HEK293 (cell line): Measurements from ENCODE around the gene FCHSD1.
A peak's percentile ranks its signal among the peaks of the same experiment; 100 is the strongest.

ENCODE experiments used
- CTCF ChIA-PET: fragments of 350-600 bp; formaldehyde crosslinking; extraction: SDS; loops from one replicate; lab custom pipeline; 2021; ENCODE audit warnings: antibody characterized with exemption; lab: Yijun Ruan, JAX
- POLR2A ChIA-PET: fragments of 300-600 bp; formaldehyde crosslinking; extraction: SDS; loops from one replicate; lab custom pipeline; 2020; ENCODE audit warnings: antibody characterized with exemption, inconsistent platforms; lab: Yijun Ruan, JAX
- H3K27ac ChIP-seq: fragments of 200-500 bp; sonication (Bioruptor generic); 2 replicates; pipeline ENCODE4 v1.5.1; 2014; ENCODE audit warnings: low read depth, low read length, control low read depth, inconsistent platforms; ENCODE audit errors: extremely low read depth
- H3K36me3 ChIP-seq, 2 experiments: fragments of 200-500 bp in 1 of 2; sonication (Bioruptor generic) in 1 of 2; 1 replicate in 1 of 2; 2 replicates in 1 of 2; pipeline ENCODE4 v1.5.1; 2014 to 2017; ENCODE audit warnings: inconsistent platforms in 2 of 2, low read length in 2 of 2; ENCODE audit not compliant: control insufficient read depth in 2 of 2, insufficient read depth in 1 of 2
- H3K4me1 ChIP-seq: fragments of 200-500 bp; sonication (Bioruptor generic); 2 replicates; pipeline ENCODE4 v1.5.1; 2014; ENCODE audit warnings: mild to moderate bottlenecking, low read length, inconsistent platforms; ENCODE audit not compliant: control insufficient read depth, insufficient read depth
- H3K4me3 ChIP-seq: 2 replicates; pipeline ENCODE4 v1.5.1; 2011; ENCODE audit warnings: low read depth, mild to moderate bottlenecking, control low read depth, low read length, moderate library complexity
- H3K9me3 ChIP-seq: fragments of 200-500 bp; sonication (Bioruptor generic); 2 replicates; pipeline ENCODE4 v1.5.1; 2014; ENCODE audit warnings: low read depth, low read length, inconsistent platforms; ENCODE audit not compliant: control insufficient read depth, insufficient read depth
- EGR2 ChIP-seq: fragments of 450-650 bp; formaldehyde crosslinking; IDR thresholded peaks from 2 replicates; pipeline ENCODE4 v1.5.1; 2016; ENCODE audit warnings: low read depth, missing biosample characterization, missing genetic modification characterization
- HIC1 ChIP-seq: fragments of 450-650 bp; formaldehyde crosslinking; IDR thresholded peaks from 2 replicates; pipeline ENCODE4 v1.5.1; 2016; ENCODE audit warnings: missing biosample characterization, missing genetic modification characterization
- PRDM10 ChIP-seq: fragments of 450-650 bp; formaldehyde crosslinking; IDR thresholded peaks from 2 replicates; pipeline ENCODE4 v1.5.1; 2016; ENCODE audit warnings: missing biosample characterization, missing genetic modification characterization
- PRDM6 ChIP-seq: fragments of 450-650 bp; formaldehyde crosslinking; IDR thresholded peaks from 2 replicates; pipeline ENCODE4 v1.5.1; 2017; ENCODE audit warnings: missing biosample characterization, missing genetic modification characterization
- TCF7L2 ChIP-seq: IDR thresholded peaks from 2 replicates; pipeline ENCODE4 v1.6.1; 2011; ENCODE audit warnings: low read depth, mild to moderate bottlenecking, inconsistent platforms, low read length, moderate library complexity, borderline replicate concordance
- ZBTB11 ChIP-seq: fragments of 450-650 bp; formaldehyde crosslinking; conservative IDR thresholded peaks from 2 replicates; pipeline ENCODE4 v1.5.1; 2016; ENCODE audit warnings: low read depth, missing biosample characterization, missing genetic modification characterization
- ZFHX2 ChIP-seq: fragments of 450-650 bp; formaldehyde crosslinking; conservative IDR thresholded peaks from 2 replicates; pipeline ENCODE4 v1.5.1; 2016; ENCODE audit warnings: missing biosample characterization, missing genetic modification characterization
- ZIC2 ChIP-seq: fragments of 450-650 bp; formaldehyde crosslinking; IDR thresholded peaks from 2 replicates; pipeline ENCODE4 v1.5.1; 2016; ENCODE audit warnings: missing biosample characterization, missing genetic modification characterization
- ZNF16 ChIP-seq: fragments of 450-650 bp; formaldehyde crosslinking; IDR thresholded peaks from 2 replicates; pipeline ENCODE4 v1.5.1; 2016; ENCODE audit warnings: low read depth, missing biosample characterization, missing genetic modification characterization
- ZNF18 ChIP-seq: fragments of 450-650 bp; formaldehyde crosslinking; IDR thresholded peaks from 2 replicates; pipeline ENCODE4 v1.5.1; 2016; ENCODE audit warnings: missing biosample characterization, missing genetic modification characterization
- ZNF2 ChIP-seq: fragments of 450-650 bp; formaldehyde crosslinking; IDR thresholded peaks from 2 replicates; pipeline ENCODE4 v1.5.1; 2016; ENCODE audit warnings: missing biosample characterization, missing genetic modification characterization
- ZNF239 ChIP-seq: fragments of 450-650 bp; formaldehyde crosslinking; IDR thresholded peaks from 2 replicates; pipeline ENCODE4 v1.5.1; 2016; ENCODE audit warnings: missing biosample characterization, missing genetic modification characterization
- ZNF24 ChIP-seq: fragments of 450-650 bp; formaldehyde crosslinking; IDR thresholded peaks from 2 replicates; pipeline ENCODE4 v1.5.1; 2016; ENCODE audit warnings: missing biosample characterization, missing genetic modification characterization
- ZNF514 ChIP-seq: fragments of 450-650 bp; formaldehyde crosslinking; IDR thresholded peaks from 2 replicates; pipeline ENCODE4 v1.5.1; 2016; ENCODE audit warnings: missing biosample characterization, missing genetic modification characterization
- ZNF596 ChIP-seq: fragments of 450-650 bp; IDR thresholded peaks from 2 replicates; pipeline ENCODE4 v1.5.0; 2018; ENCODE audit warnings: missing biosample characterization, mild to moderate bottlenecking, missing genetic modification characterization, moderate library complexity
- ZNF654 ChIP-seq: fragments of 450-650 bp; formaldehyde crosslinking; IDR thresholded peaks from 2 replicates; pipeline ENCODE4 v1.5.1; 2016; ENCODE audit warnings: low read depth, missing biosample characterization, missing genetic modification characterization
- ZNF707 ChIP-seq: fragments of 450-650 bp; formaldehyde crosslinking; IDR thresholded peaks from 2 replicates; pipeline ENCODE4 v1.5.1; 2016; ENCODE audit warnings: missing biosample characterization, missing genetic modification characterization

FCHSD1 gene

DNA sequence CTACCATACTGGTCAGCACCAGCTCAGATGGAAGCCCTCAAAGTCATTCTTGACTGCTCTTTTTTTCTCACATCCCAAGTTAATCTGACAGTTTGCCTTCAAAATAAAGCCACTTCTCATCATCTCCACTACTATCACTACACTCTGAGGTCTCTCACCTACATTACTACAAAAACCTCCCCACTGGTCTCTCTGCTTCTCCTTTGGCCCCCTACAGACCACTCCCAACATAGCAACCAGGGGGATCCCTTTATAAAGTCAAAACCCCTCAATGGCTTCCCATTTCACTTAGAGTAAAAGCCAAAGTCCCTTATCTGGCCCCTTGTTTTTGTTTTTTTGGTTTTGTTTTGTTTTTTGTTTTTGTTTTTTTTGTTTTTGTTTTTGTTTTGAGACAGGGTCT, 26.2 kb upstream of the FCHSD1 start:
- TF ChIP-seq ZNF239 (tag by site-specific recombination): no peak
- no peak for TF ChIP-seq TCF7L2
- CTCF ChIA-PET: interaction anchor here (0.9 to 3.0 kb wide), 5 partner anchors 12 to 284 kb away, joined by 3 to 17 read pairs (median 4); no protein-coding TSS in a partner anchor

GRCh38 chr5:141675672-141676071, 24.5 kb upstream of the FCHSD1 start:
- Histone ChIP-seq H3K9me3 (no peaks in the 10 kb centered on the region), H3K36me3 (peaks cover 0 to 9% of the 10 kb centered on the region in 2 experiments; a peak in 2 of 3 replicates), H3K4me3 (no peak overlapping the region), H3K4me1 (no peaks in the 10 kb centered on the region), H3K27ac (no peak overlapping the region)
- ChIA-PET POLR2A (no interaction called here), CTCF (interaction anchor here (0.6 to 3.0 kb wide), 3 partner anchors 11 to 504 kb away, joined by 4 to 17 read pairs (median 5); no protein-coding TSS in a partner anchor)
- TF ChIP-seq ZIC2 (tag by site-specific recombination) (0 out of 2 replicates have a peak, but pooled peaks have one; percentile 14), EGR2 (tag by site-specific recombination) (peak; percentile 52; the same call in 1 of the 2 replicates), PRDM6 (tag by site-specific recombination) (no peak)

More for the DNA sequence above, 26.2 kb upstream of the FCHSD1 start:
- POLR2A ChIA-PET: no interaction called here
- H3K9me3 ChIP-seq: no peaks in the 10 kb centered on the region
- peaks cover 0 to under 1% of the 10 kb centered on the region in 2 experiments; a peak in 2 of 3 replicates for H3K36me3 ChIP-seq
- no peaks in the 10 kb centered on the region for H3K4me1 ChIP-seq
- H3K27ac ChIP-seq: no peak overlapping the region
- no peak overlapping the region for H3K4me3 ChIP-seq

DNA sequence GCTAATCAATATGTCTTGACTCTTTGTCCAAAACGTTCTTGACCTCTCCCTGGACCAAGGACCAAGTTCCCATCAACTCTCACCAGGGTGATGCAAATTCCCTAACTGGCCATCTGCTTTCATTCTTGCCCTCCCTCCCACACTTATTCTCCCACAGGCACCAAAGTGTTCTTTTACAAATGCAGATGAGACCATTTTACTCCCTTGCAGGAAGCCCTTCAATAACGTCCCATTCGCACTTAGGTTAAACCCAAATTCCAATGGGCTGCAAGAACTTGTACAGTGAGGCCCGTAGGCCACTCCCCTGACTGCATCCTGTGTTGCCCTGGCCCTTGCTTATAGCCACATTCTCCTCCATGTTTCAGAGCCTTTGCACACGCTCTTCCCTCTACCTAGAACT, 23.5 kb upstream of the FCHSD1 start:
- POLR2A ChIA-PET: no interaction called here
- Histone ChIP-seq H3K4me1 (no peaks in the 10 kb centered on the region), H3K9me3 (no peaks in the 10 kb centered on the region), H3K4me3 (no peak overlapping the region), H3K27ac (no peak overlapping the region)
- CTCF ChIA-PET: no interaction called here
- no peak for TF ChIP-seq HIC1
- peak; percentile 44 for TF ChIP-seq ZFHX2 (tag by site-specific recombination)
- TF ChIP-seq ZNF654 (tag by site-specific recombination): no peak
- peak; percentile 86 for TF ChIP-seq PRDM10
- TF ChIP-seq ZNF596 (tag by site-specific recombination): no peak
- no peak for TF ChIP-seq ZNF24 (tag by site-specific recombination)
- TF ChIP-seq ZNF2 (tag by site-specific recombination): no peak
- no peak for TF ChIP-seq ZNF18 (tag by site-specific recombination)
- TF ChIP-seq ZBTB11 (tag by site-specific recombination): no peak
- no peak for TF ChIP-seq ZNF16 (tag by site-specific recombination)
- no peak for TF ChIP-seq ZNF707 (tag by site-specific recombination)
- TF ChIP-seq ZNF514 (tag by site-specific recombination): no peak
- TF ChIP-seq, all 188 proteins: peak for 2
- peaks cover 0 to 9% of the 10 kb centered on the region in 2 experiments; a peak in 2 of 3 replicates for H3K36me3 ChIP-seq
